NCI-H2196 (cell line): Measurements from ENCODE around the gene PARP8.
"Not testable (repeated sequence)": the region's sequence is repeated elsewhere in the genome, so short reads cannot be mapped to it uniquely, and the experiment has no call there.

ENCODE experiments used
- DNase-seq: peaks from one replicate; lab custom pipeline; 2025; ENCODE audit not compliant: unreplicated experiment; lab: John Stamatoyannopoulos, UW

The PARP8 gene, protein sequence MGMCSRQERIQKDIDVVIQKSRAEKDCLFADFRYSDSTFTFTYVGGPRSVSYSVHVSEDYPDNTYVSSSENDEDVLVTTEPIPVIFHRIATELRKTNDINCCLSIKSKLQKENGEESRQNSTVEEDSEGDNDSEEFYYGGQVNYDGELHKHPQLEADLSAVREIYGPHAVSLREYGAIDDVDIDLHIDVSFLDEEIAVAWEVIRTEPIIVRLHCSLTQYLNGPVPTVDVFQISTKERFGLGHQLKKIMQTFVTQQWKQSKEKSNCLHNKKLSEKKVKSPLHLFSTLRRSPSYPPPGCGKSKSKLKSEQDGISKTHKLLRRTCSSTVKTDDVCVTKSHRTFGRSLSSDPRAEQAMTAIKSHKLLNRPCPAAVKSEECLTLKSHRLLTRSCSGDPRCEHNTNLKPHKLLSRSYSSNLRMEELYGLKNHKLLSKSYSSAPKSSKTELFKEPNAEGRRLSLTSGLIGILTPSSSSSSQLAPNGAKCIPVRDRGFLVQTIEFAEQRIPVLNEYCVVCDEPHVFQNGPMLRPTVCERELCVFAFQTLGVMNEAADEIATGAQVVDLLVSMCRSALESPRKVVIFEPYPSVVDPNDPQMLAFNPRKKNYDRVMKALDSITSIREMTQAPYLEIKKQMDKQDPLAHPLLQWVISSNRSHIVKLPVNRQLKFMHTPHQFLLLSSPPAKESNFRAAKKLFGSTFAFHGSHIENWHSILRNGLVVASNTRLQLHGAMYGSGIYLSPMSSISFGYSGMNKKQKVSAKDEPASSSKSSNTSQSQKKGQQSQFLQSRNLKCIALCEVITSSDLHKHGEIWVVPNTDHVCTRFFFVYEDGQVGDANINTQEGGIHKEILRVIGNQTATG

DNA sequence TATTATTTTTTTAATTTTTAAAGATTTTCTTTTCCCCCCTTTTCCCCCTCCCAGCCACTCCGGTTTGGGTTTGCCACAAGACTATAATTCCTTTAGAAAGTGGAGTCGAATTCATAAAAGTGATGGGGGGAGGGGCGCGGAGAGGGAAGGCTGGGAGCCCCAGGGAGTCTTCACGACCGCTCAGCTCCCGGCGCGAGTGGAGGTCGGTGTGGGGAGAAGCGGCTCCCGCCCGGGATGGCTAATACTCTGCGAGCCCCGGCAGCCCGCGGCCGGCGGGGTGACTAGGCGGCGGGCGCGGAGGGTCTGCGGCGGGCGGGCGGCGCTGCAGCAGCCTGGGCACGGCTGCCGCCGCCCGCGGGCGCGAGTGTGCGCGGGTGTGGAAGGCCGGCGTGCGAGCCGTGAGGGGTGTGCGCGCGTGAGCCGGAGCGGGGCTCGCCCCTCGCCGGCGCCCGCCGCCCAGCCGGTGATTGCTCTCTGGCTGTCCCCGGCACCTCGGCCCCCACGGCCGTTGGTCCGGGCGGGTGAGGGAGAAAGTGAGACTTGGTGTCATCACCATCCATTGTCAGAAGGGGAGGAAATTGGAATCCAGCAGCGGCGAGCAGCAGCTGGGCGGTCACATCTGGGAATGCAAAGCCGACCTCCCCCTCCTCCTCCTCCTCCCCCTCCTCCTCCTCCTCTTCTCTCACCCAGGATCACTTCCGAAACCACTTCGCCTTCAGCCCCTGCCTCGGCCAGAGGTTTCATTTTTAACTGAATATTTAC is at the start of gene PARP8:
Gene PARP8 (plus strand): TSS at position 377 of the 762 bp plus-strand sequence. CDS start 459 bp downstream, outside the sequence.
- DNase-seq = no peak

DNA sequence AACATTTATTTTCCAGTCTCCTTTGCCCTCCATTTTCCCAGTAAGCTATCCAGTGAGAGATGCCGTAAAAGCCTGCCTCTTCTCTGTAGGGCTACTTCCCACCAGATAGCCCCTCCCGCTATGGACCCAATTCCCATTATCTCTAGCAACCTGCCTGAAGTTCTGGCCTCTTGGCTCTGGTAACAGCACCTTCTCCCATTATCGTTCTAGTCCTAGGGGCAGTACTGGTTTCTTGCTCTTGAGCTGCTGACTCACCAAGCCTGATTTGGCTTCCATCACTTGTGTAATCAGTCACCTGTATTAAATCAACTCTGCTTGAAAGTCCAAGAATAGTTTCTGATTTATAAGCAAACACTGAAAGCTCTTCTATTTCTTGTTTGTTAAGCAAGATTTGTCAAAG is 42.8 kb upstream of the PARP8 start:
- DNase-seq = no peak

DNA sequence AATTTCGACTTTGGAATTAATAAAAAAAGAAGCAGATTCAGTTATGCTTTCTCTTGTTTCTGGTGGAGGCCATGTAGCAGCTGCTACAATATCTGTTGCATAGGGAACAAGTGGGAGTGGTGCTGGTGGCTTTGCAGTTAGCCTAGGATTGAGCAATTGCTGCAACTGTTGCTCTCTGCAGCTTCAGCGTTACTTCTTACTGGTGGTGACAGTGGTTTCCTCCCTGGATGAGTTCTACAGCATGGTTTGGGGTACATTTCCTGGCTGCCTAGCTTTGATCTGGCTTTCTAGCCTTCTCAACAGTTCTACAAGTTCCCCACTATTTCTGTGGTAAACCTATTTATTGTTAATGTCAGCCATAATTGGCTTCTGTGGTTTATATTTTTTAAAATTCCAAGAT is 31.6 kb upstream of the PARP8 start:
- DNase-seq = not testable (repeated sequence)

DNA sequence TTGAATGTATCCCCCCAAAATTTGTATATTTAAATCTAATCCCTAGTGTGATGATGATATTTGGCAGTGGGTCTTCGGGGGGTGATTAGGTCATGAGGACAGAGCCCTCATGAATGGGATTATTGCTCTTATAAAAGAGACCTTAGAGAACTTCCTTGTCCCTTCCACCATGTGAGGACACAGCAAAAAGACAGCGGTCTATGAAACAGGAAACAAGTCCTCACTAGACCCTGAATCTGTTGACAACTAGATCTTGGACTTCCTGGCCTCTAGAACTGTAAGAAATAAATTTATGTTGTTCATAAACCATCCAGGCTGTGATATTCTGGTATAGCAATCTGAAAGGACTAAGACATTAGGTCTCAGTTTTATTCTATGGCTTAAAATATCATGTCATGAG is 28.9 kb upstream of the PARP8 start:
- not testable (repeated sequence) for DNase-seq

DNA sequence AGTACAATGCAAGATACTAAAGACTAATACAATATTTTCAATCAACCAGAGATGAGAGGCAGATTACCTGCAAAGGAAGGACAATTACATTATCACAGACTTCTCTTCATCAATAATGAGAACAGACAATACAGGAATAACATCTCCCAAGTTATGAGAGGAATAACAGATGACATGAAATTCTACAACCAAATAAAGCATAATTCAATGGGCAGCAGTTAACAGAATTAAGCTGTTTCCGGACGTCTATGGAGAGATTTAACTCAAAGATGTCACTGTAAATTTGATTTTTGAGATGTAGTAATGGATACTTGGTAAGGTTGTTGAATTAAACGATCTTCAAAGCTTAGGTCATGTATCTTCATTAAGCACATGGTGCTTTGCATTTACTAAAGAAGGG is 19.8 kb upstream of the PARP8 start:
- no peak for DNase-seq

DNA sequence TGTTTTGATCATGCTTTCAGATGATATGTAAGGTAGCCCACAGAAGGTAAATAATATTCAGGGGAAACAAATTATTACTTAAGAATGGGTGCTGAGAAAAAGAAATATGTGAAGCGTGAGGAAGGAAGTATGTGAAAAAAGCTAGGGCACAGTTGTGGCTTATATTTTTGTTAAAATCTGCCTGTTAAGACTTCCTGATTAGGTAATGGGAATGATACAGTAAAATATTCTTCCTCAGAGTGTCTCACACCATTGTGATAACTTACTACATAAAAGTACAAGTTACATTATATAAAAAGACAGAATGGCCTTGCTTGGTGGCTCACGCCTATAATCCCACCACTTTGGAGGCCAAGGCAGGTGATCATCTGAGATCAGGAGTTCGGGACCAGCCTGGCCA is 18.7 kb upstream of the PARP8 start:
- no peak for DNase-seq

DNA sequence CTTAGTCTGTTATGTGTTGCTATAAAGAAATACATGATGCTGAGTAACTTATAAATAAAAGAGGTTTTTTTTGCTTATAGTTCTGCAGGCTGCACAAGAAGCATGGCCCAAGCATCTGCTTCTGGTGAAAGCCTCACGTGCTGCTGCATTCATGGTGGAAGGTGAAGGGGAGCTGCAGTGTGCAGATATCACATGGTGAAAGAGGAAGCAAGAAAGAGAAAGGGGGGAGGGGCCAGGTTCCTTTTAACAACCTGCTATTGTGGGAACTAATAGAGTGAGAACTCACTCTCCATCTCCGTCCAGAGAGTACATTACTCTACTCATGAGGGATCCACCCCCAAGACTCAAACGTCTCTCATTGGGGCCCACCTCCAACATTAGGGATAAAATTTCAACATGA is 12.5 kb upstream of the PARP8 start:
- no peak for DNase-seq

DNA sequence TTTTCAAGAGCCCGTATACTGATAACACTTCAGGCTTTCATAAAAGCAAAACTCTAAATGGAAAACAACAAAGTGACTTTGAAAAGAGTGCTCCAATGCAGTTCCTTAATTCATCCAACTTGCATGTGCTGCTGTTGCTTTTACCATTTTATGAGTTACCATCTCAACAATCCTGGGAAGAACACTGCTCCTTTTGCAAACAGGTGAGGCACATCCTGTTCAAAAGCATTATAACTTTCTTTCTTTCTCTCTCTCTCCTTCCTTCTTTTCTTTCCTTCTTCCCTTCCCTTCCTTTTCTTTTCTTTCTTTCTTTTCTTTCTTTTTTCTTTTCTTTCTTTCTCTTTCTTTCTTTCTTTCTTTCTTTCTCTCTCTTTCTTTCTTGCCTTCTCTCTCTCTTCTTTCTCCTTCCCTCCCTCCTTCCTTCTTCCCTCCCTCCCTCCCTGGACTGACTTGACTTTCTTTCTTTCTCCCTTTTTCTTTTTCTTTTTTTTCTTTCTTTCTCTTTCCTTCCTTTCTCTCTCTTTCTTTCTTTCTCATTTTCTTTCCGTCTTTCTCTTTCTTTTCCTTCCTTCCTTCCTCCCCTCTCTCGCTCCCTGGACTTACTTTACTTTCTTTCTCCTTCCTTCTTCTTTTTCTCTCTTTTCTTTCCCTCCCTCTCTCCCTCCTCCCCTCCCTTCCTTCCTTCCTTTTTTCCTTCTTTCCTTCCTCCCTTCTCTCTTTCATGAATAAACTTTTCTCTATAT is 11.2 kb upstream of the PARP8 start:
- no peak for DNase-seq

DNA sequence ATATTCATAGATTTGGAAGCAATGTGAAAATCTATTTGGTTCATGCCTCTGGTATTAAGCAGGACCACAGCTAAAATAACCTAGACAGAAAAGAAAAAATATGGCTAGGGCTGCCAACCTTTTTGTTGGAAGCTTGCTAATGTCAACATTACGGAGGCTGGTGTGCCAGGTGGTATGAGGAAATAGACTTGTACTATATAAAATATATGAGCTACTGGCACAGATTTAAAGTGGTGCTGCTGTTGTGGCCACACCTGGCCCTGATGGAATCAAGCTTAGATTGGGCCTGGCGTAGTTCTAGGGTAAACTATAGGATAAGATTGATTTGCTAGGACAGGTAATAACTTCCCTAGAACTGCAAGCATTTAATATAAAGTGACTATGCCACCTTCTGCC is 10.6 kb upstream of the PARP8 start:
- no peak for DNase-seq

DNA sequence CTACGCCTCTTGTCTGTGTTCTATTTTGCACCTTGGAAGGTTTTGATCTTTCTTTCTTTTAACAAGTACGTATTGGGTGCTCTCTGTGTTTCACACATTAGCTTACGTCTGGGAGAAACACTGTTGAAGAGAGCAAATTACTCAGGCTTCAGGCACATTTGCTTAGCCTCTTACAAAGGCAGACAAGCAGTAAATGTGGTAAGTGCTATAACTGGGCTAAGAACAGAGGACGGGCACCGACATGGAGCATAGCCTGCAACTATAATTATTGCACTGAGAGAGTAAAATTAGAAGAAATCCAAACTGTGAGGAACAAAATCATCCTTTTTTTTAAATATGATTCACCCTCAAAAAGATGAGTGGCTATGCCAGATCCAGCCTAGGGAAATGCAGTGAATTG is 9.4 kb upstream of the PARP8 start:
- DNase-seq = no peak

DNA sequence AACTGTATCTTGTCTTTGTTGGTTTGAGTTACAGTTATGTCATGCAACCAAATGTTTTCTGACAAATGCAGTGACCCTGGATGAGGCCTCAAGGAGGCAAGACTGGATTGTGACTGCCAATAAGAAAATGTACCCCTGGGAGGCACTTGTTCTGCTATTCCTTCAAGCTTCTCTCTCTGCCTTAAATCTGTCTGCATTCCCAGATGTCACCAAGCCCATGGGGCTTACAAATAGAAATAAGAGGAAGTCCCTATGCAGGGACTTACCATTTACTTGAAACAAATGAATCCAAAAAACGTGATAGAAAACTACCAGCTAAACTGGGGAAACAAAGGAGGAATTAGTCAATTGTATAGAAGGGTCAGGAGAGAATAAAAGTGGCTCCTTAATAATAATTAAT is 8.2 kb upstream of the PARP8 start:
- no peak for DNase-seq

DNA sequence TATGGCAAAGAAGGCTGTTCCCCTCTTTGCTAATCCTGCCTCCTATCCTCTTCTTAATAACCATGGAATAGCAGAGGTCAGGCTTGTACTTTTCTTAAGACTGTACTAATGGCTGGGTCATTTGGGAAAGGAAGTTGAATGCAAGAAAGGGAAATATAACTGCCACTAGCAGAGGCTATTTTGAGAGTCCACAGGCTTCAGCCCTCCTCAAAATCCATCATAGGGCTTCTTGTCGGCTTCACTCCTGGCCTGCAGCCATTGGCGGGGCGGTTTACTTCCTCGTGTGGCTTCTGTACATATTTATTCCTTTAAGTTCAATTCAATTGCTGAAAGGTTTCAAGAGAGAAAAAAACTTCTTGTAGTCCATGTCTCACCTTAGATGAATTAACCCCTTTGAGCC is 2.8 kb upstream of the PARP8 start:
- no peak for DNase-seq

DNA sequence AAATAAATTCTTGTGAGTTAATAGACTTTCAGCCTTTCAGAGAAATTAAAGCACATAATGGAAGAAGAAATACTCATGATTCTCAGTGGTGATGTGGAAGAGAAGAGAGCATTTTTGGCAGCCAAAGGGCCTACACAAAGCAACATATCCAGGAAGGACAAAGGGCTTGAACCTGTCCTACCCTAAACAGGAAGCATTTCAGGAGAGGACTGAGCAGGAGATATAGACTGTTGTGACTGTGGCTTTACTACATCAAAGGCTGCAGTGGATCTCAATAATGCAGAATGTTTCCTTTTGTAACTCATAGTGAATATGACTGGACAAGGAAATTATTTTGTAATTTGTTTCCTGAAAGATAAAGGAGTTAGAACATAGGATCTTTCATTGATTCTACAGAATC is 1.3 kb upstream of the PARP8 start:
- no peak for DNase-seq

DNA sequence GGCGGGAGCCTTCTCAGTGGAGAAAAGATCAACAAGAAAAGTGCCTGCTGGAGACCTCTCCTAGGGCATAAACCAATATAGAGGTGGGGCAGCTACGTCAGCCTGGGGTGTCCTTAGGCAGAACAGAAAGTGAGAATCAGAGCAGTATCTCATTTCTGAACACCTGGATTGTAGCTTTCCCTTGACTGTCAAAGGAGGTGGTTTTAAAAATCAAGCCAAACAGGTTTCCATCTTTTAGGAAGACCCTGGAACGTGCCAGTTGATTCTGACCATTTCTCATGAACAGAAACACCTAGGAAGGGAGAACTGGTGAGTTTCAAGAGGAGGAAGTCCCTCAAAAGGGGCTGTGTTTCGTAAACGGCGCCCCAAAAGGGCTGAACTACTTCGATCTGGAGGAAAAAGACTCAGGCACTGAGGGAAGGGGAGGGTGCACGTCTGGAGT is 655 bp upstream of the PARP8 start:
- DNase-seq = not testable (repeated sequence)

DNA sequence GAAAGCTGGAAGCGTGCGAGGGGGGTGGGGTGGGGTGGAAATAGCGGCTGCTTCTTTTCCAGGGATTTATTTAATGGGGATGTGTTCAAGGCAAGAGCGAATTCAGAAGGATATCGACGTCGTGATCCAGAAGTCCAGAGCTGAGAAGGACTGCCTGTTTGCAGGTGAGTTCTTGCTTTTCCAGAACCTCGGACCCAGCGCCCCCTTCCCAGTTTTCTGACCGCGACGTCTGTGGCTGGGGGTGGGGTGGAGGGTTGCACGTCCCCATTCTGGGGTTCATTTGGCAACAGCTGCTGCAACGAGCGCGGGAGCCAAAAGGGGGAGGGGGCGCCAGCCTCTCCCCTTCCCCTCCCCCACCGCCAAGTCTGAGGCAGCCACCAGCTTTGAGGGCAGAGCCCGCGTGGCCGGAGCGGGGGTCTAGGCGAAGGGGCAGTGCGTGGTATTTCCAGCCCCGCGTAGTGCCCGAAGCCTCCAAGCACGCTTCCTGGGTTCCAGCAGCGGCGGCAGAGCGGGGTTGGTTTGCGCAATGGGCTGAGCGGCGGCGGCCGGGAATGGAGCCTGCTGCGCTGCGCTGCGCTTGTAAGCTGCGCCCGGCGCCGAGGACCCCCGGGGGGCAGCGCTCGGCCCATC is 701 bp downstream of the PARP8 start:
- DNase-seq = no peak

DNA sequence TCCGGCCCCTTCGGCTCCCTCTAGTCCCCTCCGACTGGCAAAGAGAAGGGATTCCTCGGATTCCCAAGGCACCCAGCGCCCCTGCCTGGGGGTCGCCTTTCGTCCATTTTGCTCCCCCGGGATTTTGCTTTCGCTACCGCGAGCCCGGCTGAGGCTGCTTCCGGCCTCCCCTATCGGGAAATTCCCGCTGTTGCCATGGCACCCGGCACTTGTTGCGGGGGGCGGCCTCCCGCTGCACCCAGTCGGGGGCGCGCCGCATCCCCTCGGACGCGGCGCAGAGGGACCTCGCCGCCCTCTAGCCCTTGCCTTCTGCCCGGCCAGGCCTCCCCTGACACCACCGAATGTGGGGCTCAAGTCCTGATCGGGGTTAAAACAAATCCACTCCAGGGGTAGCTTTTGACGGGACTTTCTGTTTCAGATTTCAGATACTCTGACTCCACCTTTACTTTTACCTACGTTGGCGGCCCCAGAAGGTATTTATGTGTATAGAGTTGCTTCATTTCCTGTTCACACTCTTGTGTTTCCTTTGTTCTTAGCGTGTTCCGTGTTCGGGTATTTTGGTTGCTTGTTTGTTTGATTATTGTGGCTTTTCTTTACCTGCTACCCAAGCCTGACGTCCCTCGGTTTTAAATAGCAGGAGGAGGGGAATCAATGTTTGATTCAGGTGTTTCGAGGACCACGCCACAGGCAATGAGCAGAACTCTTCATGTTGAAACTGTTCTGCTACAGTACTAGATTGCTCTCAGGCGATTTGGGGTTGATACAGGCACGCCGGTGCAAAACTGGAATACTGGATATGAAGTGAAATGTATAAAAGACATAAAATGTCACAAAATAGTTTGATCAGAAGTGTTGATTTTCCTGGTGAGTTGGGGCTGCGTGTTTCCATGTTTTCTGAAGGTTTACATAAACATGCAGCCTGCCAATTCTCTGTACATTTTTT is 1.5 kb downstream of the PARP8 start:
- DNase-seq = peak; percentile 6

DNA sequence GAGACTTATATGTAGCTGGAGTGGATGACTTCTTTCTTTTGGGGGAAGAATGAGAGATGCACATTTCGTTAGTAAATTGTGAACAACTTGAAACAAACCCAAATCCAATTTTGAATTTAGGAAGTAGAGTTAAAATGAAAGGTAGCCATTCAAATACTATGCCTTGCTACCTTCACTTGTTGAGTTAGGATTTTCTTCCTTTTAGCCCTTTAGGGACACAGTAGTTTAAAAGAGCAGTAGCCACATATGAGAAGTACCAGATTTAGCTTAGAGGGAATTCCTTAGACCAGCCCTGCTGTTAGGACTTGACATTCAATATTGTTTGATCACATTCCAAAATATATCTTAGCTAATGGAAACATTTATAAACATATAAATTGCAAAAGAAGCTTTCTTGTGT is 2.2 kb downstream of the PARP8 start:
- DNase-seq = not testable (repeated sequence)

DNA sequence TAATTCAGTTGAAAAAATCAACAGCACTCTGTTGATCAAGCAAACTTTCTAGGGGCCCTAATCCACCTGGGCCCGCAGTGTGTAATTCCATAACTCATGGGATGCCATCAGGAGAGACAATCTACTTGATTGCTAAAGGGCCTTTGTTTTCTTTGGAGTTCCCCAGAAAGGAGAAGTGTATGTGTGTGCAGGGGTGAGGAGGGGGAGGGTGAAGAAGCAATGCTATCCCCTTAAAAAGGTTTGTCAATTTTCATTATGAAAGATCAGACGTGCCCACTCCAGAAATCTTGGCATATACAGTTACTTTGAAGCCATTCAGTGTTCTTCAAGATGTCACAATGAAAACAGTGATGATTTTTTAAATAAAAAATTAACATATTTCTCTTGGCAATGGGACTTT is 6.2 kb downstream of the PARP8 start:
- no peak for DNase-seq

DNA sequence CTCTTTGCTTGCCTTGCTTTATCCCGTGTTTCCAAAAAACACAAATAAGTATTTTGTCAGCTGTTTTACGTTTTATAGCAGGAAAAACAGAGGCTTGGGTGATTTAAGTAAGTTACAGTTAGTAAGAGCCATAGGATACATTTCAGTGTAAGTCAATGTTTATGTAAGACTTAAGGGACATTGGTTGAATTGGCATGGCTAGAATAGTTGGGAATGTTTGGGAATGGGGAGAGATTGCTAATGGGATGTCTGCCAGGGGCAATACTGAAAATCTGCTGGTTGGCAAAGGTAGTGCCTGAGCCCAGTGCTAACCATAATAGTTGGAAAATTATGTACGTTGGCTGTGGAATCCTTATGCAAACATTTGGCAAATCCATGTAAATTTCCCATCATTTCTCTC is 7.0 kb downstream of the PARP8 start:
- DNase-seq = not testable (repeated sequence)
